HepG2 (cell line): Measurements from ENCODE around the gene ANKRD37. TPM values are rescaled to one million over a fixed set of nuclear protein-coding genes. Genes with fewer than 3 reads are reported as not detected.

Experiments
- ATAC-seq: fragments of 200-7000 bp; cut with Tn5 transposase; 3 replicates; pipeline ENCODE4 v1.9.1; 2020; ENCODE audit warnings: mild to moderate bottlenecking, moderate library complexity
- BruUV-seq: library from RNA; stranded (reverse); fragments of 400-500 nt; replicated peaks from 2 replicates; lab custom pipeline; 2021; lab: Mats Ljungman, UMichigan
- CTCF ChIA-PET: fragments of 300-600 bp; formaldehyde crosslinking; extraction: SDS; loops from one replicate; lab custom pipeline; 2021; ENCODE audit warnings: low total read pairs, inconsistent platforms, low intra/inter-chr PET ratio; lab: Yijun Ruan, JAX
- POLR2A ChIA-PET: fragments of 350-600 bp; sonication (Branson Sonifier 250); formaldehyde crosslinking; loops from one replicate; lab custom pipeline; 2020; ENCODE audit warnings: antibody characterized with exemption, inconsistent platforms; lab: Yijun Ruan, JAX
- DNase-seq: peaks from one replicate; pipeline ENCODE4 v3.0.0-alpha.2; 2015; ENCODE audit warnings: low spot score
- FAIRE-seq: peaks from 3 replicates; lab custom pipeline; 2011; peaks lifted over from hg19 to GRCh38; lab: Jason Lieb, UNC
- H2AFZ ChIP-seq: one replicate; pipeline ENCODE4 v1.6.1; 2011; ENCODE audit warnings: low read length, inconsistent platforms
- H3K27ac ChIP-seq: fragments of 300-600 bp; 3 replicates; pipeline ENCODE4 v1.8.0; 2011; ENCODE audit warnings: mixed run types, mild to moderate bottlenecking, mixed read lengths, low read length, inconsistent platforms; ENCODE audit not compliant: insufficient read depth; ENCODE audit errors: extremely low read length
- H3K27me3 ChIP-seq, 2 experiments: fragments of 200-600 bp in 1 of 2; 2 replicates in 1 of 2; 3 replicates in 1 of 2; pipeline versions ENCODE4 v1.6.0 to v1.8.0; 2011; ENCODE audit warnings: low read length in 2 of 2, mild to moderate bottlenecking in 2 of 2, moderate library complexity in 2 of 2, inconsistent platforms in 1 of 2; ENCODE audit not compliant: insufficient read depth in 2 of 2, control insufficient read depth in 1 of 2
- H3K36me3 ChIP-seq, 2 experiments: fragments of 200-600 bp in 1 of 2; replicated peaks in 1 of 2; 2 replicates in 1 of 2; 3 replicates in 1 of 2; pipeline versions ENCODE4 v1.5.1 to v1.8.0; 2011; ENCODE audit warnings: low read length in 2 of 2, inconsistent platforms in 1 of 2; ENCODE audit not compliant: insufficient read depth in 2 of 2, control insufficient read depth in 1 of 2
- H3K4me1 ChIP-seq: 2 replicates; pipeline ENCODE4 v1.5.1; 2012; ENCODE audit warnings: low read length, inconsistent platforms; ENCODE audit not compliant: insufficient read depth
- H3K4me2 ChIP-seq: 2 replicates; pipeline ENCODE4 v1.6.0; 2011; ENCODE audit warnings: low read depth, low read length, inconsistent platforms
- H3K4me3 ChIP-seq, 3 experiments: fragments of 200-600 bp in 1 of 3; sonication (generic), shearing (Covaris generic) in 1 of 3; replicated peaks in 1 of 3; 2 replicates each; pipeline ENCODE4 v1.5.1; 2011 to 2016; ENCODE audit warnings: low read length in 3 of 3, inconsistent platforms in 2 of 3, low read depth in 2 of 3, mild to moderate bottlenecking in 2 of 3, control low read depth in 1 of 3, mixed read lengths in 1 of 3; ENCODE audit not compliant: insufficient read depth in 1 of 3
- H3K79me2 ChIP-seq: one replicate; pipeline ENCODE4 v1.6.1; 2011; ENCODE audit warnings: low read length, inconsistent platforms; ENCODE audit not compliant: insufficient read depth
- H3K9ac ChIP-seq: 2 replicates; pipeline ENCODE4 v1.6.0; 2011; ENCODE audit warnings: mild to moderate bottlenecking, low read depth, low read length, inconsistent platforms; ENCODE audit not compliant: insufficient read depth
- H3K9me3 ChIP-seq: 2 replicates; pipeline ENCODE4 v1.5.1; 2012; ENCODE audit warnings: mild to moderate bottlenecking, low read length
- H4K20me1 ChIP-seq: 2 replicates; pipeline ENCODE4 v1.6.0; 2011; ENCODE audit warnings: inconsistent platforms, mild to moderate bottlenecking, low read length, moderate library complexity; ENCODE audit not compliant: insufficient read depth
- HNF4A ChIP-seq: sonication (generic); formaldehyde crosslinking; IDR thresholded peaks from 2 replicates; pipeline ENCODE4 v1.4.0; 2020; ENCODE audit warnings: missing genetic modification reagents
- KLF16 ChIP-seq, 2 experiments: sonication (generic) in 1 of 2; formaldehyde crosslinking in 1 of 2; IDR thresholded peaks; 2 replicates each; pipeline versions ENCODE4 v1.6.1 to v1.8.0; 2016 to 2023; ENCODE audit warnings: missing genetic modification reagents in 2 of 2, missing compliant biosample characterization in 1 of 2
- NAIF1 ChIP-seq: sonication (generic); formaldehyde crosslinking; IDR thresholded peaks from 2 replicates; pipeline ENCODE4 v1.5.0; 2020; ENCODE audit warnings: mild to moderate bottlenecking, missing genetic modification reagents, borderline replicate concordance
- RFXANK ChIP-seq: IDR thresholded peaks from 2 replicates; pipeline ENCODE4 v1.6.1; 2016
- SALL1 ChIP-seq: sonication (generic); formaldehyde crosslinking; IDR thresholded peaks from 2 replicates; pipeline ENCODE4 v1.8.0; 2022; ENCODE audit warnings: mild to moderate bottlenecking, missing genetic modification reagents
- SOX6 ChIP-seq, 2 experiments: fragments of 450-650 bp in 1 of 2; sonication (generic) in 1 of 2; formaldehyde crosslinking in 1 of 2; IDR thresholded peaks; 2 replicates each; pipeline versions ENCODE4 v1.4.0 to v1.6.1; 2017 to 2020; ENCODE audit warnings: antibody characterized with exemption in 1 of 2, mild to moderate bottlenecking in 1 of 2, missing genetic modification reagents in 1 of 2
- TEAD3 ChIP-seq: optimal IDR thresholded peaks from 2 replicates; pipeline ENCODE3; 2016; ENCODE audit warnings: borderline replicate concordance
- ZBTB2 ChIP-seq: sonication (generic); formaldehyde crosslinking; IDR thresholded peaks from 2 replicates; pipeline ENCODE4 v1.8.0; 2022; ENCODE audit warnings: low read depth, missing genetic modification reagents
- ZNF770 ChIP-seq: sonication (generic); formaldehyde crosslinking; IDR thresholded peaks from 2 replicates; pipeline ENCODE4 v1.5.0; 2020; ENCODE audit warnings: mild to moderate bottlenecking, missing genetic modification reagents
- WGBS: methylation state at CpG from one replicate; pipeline ENCODE4 v1.1.6; 2017; ENCODE audit warnings: low lambda C conversion rate; 5-methylcytosine and 5-hydroxymethylcytosine counted together
- in situ Hi-C: cut with HindIII; loops from 2 replicates; pipeline ENCODE4 v1.10.0; 2017; ENCODE audit warnings: low pct_unique_long_range_greater_than_20kb; ENCODE audit not compliant: extremely low pct_ligation_motif_present
- intact Hi-C: fragments of 100-400 bp; cut with micrococcal nuclease; formaldehyde crosslinking; loops from one replicate; pipeline ENCODE4 v1.10.0; 2022; ENCODE audit not compliant: unreplicated experiment
- polyA plus RNA-seq, 8 experiments: library from polyadenylated mRNA; depleted of rRNA in 3 of 8; stranded (reverse) in 7 of 8; unstranded in 1 of 8; fragments of >200 nt; fragmentation: Illumina TruSeq in 4 of 8; extraction: Trizol in 4 of 8; gene quantifications; 2 replicates each; pipeline versions ENCODE4 v1.2.1 to v1.2.3, GENCODE V29; 2011 to 2016; ENCODE audit warnings: low read depth in 4 of 8, missing spikeins in 1 of 8, mixed read lengths in 1 of 8; ENCODE audit not compliant: insufficient read depth in 1 of 8
- total RNA-seq, 5 experiments: library from RNA; depleted of rRNA; stranded (reverse); fragments of >200 nt; fragmentation: Illumina TruSeq; extraction: Trizol; gene quantifications; 2 replicates each; pipeline ENCODE4 v1.2.3, GENCODE V29; 2016; ENCODE audit warnings: low read depth in 1 of 5
- TF ChIP-seq, protein P1 (sequence below): sonication (generic); formaldehyde crosslinking; IDR thresholded peaks from 2 replicates; pipeline ENCODE4 v1.5.1; 2020; ENCODE audit warnings: missing genetic modification reagents, mild to moderate bottlenecking, borderline replicate concordance
- TF ChIP-seq, protein P2 (sequence below): sonication (generic); formaldehyde crosslinking; IDR thresholded peaks from 2 replicates; pipeline ENCODE4 v1.4.0; 2020; ENCODE audit warnings: mild to moderate bottlenecking, missing genetic modification reagents

The ANKRD37 gene
- total and polyA plus RNA-seq, 2 of the 13 experiments (the other 11 are each of a cell fraction or from before 2014, with no cell fraction given) = 2.2 to 51.4 TPM

DNA sequence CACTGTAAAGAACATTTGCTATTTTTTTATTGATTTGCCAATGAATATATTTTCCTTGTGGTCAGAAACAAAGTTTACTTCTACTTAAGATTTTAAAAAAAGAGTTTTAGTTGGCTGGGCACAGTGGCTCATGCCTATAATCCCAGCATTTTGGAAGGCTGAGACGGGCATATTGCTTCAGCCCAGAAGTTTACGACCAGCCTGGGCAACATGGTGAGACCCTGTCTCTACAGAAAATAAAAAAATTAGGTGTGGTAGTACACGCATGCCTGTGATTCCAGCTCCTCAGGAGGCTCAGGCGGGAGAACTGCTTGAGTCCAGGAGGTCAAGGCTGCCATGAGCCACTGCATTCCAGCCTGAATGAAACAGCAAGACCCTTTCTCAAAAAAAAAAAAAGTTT is 37.7 kb upstream of the ANKRD37 start:
- peaks cover 15% of the 10 kb centered on the region for H3K4me1 ChIP-seq
- POLR2A ChIA-PET = no interaction called here
- H3K27ac ChIP-seq = no peak overlapping the region
- no peak for FAIRE-seq
- no peaks in the 10 kb centered on the region for H3K27me3 ChIP-seq
- H3K4me2 ChIP-seq = no peak overlapping the region
- no peak overlapping the region for H3K4me3 ChIP-seq
- 80% methylated on average over 4 of the region's 4 CpGs for WGBS
- peak; percentile 42 for DNase-seq
- TF ChIP-seq KLF16 (CRISPR knock-in tag; IDR thresholded peaks at IDR 0.05) (no peak), RFXANK (no peak), ZBTB2 (CRISPR knock-in tag) (no peak), TEAD3 (peak; percentile 57), NAIF1 (no peak), SALL1 (CRISPR knock-in tag) (peak; percentile 12; the same call in 1 of the 2 replicates), SOX6 (IDR thresholded peaks at IDR 0.05) (no peak), SOX6 (CRISPR knock-in tag; IDR thresholded peaks at IDR 0.05) (0 out of 2 replicates have a peak, but pooled peaks have one; percentile 9), ZNF770 (peak; percentile 67), HNF4A (CRISPR knock-in tag) (0 out of 2 replicates have a peak, but pooled peaks have one; percentile 17)
- TF ChIP-seq, protein P1, sequence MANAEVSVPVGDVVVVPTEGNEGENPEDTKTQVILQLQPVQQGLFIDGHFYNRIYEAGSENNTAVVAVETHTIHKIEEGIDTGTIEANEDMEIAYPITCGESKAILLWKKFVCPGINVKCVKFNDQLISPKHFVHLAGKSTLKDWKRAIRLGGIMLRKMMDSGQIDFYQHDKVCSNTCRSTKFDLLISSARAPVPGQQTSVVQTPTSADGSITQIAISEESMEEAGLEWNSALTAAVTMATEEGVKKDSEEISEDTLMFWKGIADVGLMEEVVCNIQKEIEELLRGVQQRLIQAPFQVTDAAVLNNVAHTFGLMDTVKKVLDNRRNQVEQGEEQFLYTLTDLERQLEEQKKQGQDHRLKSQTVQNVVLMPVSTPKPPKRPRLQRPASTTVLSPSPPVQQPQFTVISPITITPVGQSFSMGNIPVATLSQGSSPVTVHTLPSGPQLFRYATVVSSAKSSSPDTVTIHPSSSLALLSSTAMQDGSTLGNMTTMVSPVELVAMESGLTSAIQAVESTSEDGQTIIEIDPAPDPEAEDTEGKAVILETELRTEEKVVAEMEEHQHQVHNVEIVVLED = no peak
- TF ChIP-seq, protein P2, sequence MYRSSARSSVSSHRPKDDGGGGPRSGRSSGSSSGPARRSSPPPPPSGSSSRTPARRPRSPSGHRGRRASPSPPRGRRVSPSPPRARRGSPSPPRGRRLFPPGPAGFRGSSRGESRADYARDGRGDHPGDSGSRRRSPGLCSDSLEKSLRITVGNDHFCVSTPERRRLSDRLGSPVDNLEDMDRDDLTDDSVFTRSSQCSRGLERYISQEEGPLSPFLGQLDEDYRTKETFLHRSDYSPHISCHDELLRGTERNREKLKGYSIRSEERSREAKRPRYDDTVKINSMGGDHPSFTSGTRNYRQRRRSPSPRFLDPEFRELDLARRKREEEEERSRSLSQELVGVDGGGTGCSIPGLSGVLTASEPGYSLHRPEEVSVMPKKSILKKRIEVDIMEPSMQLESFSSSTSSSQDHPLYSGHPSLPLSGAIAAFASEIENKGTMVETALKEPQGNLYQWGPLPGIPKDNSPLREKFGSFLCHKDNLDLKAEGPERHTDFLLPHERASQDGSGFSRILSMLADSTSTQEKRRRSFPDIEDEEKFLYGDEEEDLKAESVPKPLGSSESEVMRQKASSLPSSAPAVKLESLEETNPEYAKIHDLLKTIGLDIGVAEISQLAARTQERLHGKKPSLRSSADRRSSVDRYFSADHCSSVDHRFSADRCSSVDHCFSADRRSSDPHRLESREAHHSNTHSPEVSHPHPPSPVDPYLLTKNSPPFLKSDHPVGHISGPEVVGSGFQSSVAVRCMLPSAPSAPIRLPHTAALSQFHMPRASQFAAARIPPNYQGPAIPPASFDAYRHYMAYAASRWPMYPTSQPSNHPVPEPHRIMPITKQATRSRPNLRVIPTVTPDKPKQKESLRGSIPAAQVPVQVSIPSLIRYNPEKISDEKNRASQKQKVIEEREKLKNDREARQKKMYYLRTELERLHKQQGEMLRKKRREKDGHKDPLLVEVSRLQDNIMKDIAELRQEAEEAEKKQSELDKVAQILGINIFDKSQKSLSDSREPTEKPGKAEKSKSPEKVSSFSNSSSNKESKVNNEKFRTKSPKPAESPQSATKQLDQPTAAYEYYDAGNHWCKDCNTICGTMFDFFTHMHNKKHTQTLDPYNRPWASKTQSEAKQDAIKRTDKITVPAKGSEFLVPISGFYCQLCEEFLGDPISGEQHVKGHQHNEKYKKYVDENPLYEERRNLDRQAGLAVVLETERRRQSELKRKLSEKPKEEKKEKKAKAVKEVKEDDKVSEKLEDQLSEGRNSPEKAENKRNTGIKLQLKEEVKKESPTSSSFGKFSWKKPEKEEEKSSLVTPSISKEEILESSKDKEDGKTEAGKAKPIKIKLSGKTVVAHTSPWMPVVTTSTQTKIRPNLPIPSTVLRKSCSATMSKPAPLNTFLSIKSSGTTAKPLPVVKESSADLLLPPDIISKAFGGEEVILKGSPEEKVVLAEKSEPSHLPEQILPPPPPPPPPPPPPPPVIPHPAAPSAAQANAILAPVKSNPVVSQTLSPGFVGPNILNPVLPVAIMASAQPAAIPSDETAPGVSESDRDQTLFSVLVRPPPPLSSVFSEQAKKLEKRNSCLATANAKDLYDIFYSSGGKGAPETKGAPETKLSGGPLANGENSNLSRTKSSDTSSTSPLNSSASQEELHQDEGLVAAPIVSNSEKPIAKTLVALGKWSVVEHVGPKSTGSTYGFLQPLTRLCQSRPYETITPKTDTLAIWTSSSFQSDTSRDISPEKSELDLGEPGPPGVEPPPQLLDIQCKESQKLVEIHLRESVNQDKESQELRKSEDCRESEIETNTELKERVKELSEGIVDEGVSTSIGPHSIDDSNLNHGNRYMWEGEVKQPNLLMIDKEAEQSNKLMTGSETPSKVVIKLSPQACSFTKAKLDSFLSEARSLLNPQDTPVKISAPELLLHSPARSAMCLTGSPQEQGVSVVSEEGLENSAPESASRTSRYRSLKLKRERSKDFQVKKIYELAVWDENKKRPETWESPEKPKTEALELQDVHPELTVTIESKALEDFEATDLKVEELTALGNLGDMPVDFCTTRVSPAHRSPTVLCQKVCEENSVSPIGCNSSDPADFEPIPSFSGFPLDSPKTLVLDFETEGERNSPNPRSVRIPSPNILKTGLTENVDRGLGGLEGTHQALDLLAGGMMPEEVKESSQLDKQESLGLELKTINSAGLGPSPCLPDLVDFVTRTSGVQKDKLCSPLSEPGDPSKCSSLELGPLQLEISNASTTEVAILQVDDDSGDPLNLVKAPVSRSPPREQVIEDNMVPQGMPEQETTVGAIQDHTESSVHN (CRISPR knock-in tag) = no peak
- intact Hi-C loops = no loop called here
- ATAC-seq = no peak
- H2AFZ ChIP-seq = no peak overlapping the region
- H3K79me2 ChIP-seq = no peaks in the 10 kb centered on the region
- H3K9me3 ChIP-seq = no peaks in the 10 kb centered on the region
- in situ Hi-C loops = no loop called here
- H3K36me3 ChIP-seq = peaks cover 6 to 38% of the 10 kb centered on the region in 2 experiments; a peak in 4 of 5 replicates
- no TSS peak for BruUV-seq
- no peak overlapping the region for H3K9ac ChIP-seq
- no peaks in the 10 kb centered on the region for H4K20me1 ChIP-seq
- CTCF ChIA-PET = no interaction called here
